ENCODE measurements around the gene CTNNA1.
"Not testable (repeated sequence)": the region's sequence is repeated elsewhere in the genome, so short reads cannot be mapped to it uniquely, and the experiment has no call there.

The CTNNA1 gene

GRCh38 chr5:138911441-138911840, 158.2 kb downstream of the CTNNA1 start:
- H3K4me1 ChIP-seq (ENCODE audit: control insufficient read depth, insufficient read depth, low read length, poor library complexity, severe bottlenecking) = peaks cover 32% of the 10 kb centered on the region
- H3K9me3 ChIP-seq (ENCODE audit: control insufficient read depth, low read length) = no peaks in the 10 kb centered on the region
- no peak overlapping the region for H3K27ac ChIP-seq (ENCODE audit: low read depth, low read length, severe bottlenecking)
- no peak overlapping the region for H3K4me3 ChIP-seq (ENCODE audit: extremely low read depth, insufficient read depth, low read length, poor library complexity, severe bottlenecking)
- H3K36me3 ChIP-seq (ENCODE audit: control insufficient read depth, insufficient read depth, low read length) = peaks cover 77% of the 10 kb centered on the region

- Histone ChIP-seq H3K27ac (ENCODE audit: low read depth, low read length, severe bottlenecking) (no peak overlapping the region), H3K4me3 (ENCODE audit: extremely low read depth, insufficient read depth, low read length, poor library complexity, severe bottlenecking) (no peak overlapping the region), H3K36me3 (ENCODE audit: control insufficient read depth, insufficient read depth, low read length) (peaks cover 71% of the 10 kb centered on the region), H3K4me1 (ENCODE audit: control insufficient read depth, insufficient read depth, low read length, poor library complexity, severe bottlenecking) (peaks cover 30% of the 10 kb centered on the region), H3K9me3 (ENCODE audit: control insufficient read depth, low read length) (no peaks in the 10 kb centered on the region)
- WGBS, 2 experiments (ENCODE audit: insufficient coverage in 2 of 2) = 90 to 98% methylated on average over 3 of the region's 4 CpGs
These were observed 158.9 kb downstream of the CTNNA1 start for GRCh38 chr5:138912093-138912492.

- H3K4me1 ChIP-seq (ENCODE audit: control insufficient read depth, insufficient read depth, low read length, poor library complexity, severe bottlenecking) = peaks cover 18% of the 10 kb centered on the region
- H3K4me3 ChIP-seq (ENCODE audit: extremely low read depth, insufficient read depth, low read length, poor library complexity, severe bottlenecking) = no peak overlapping the region
- WGBS, 2 experiments (ENCODE audit: insufficient coverage in 2 of 2) = 100% methylated on average over 1 of the region's 3 CpGs; no CpG with 5 or more reads in 1 of the 2 experiments
- H3K9me3 ChIP-seq (ENCODE audit: control insufficient read depth, low read length) = no peaks in the 10 kb centered on the region
- no peak overlapping the region for H3K27ac ChIP-seq (ENCODE audit: low read depth, low read length, severe bottlenecking)
- H3K36me3 ChIP-seq (ENCODE audit: control insufficient read depth, insufficient read depth, low read length) = peaks cover 67% of the 10 kb centered on the region
These were observed 160.5 kb downstream of the CTNNA1 start for GRCh38 chr5:138913773-138914172.

GRCh38 chr5:138914338-138914737, 161.1 kb downstream of the CTNNA1 start:
- no peak overlapping the region for H3K27ac ChIP-seq (ENCODE audit: low read depth, low read length, severe bottlenecking)
- peaks cover 67% of the 10 kb centered on the region for H3K36me3 ChIP-seq (ENCODE audit: control insufficient read depth, insufficient read depth, low read length)
- WGBS, 2 experiments (ENCODE audit: insufficient coverage in 2 of 2) = 92 to 100% methylated on average over 2 of the region's 3 CpGs
- no peak overlapping the region for H3K4me3 ChIP-seq (ENCODE audit: extremely low read depth, insufficient read depth, low read length, poor library complexity, severe bottlenecking)
- peaks cover 18% of the 10 kb centered on the region for H3K4me1 ChIP-seq (ENCODE audit: control insufficient read depth, insufficient read depth, low read length, poor library complexity, severe bottlenecking)
- no peaks in the 10 kb centered on the region for H3K9me3 ChIP-seq (ENCODE audit: control insufficient read depth, low read length)

GRCh38 chr5:138918686-138919085, 165.5 kb downstream of the CTNNA1 start:
- WGBS, 2 experiments (ENCODE audit: insufficient coverage in 2 of 2) = 70% methylated on average over 3 of the region's 4 CpGs; no CpG with 5 or more reads in 1 of the 2 experiments
- H3K4me3 ChIP-seq (ENCODE audit: extremely low read depth, insufficient read depth, low read length, poor library complexity, severe bottlenecking) = no peak overlapping the region
- H3K9me3 ChIP-seq (ENCODE audit: control insufficient read depth, low read length) = no peaks in the 10 kb centered on the region
- H3K36me3 ChIP-seq (ENCODE audit: control insufficient read depth, insufficient read depth, low read length) = peaks cover 68% of the 10 kb centered on the region
- peaks cover 8% of the 10 kb centered on the region for H3K4me1 ChIP-seq (ENCODE audit: control insufficient read depth, insufficient read depth, low read length, poor library complexity, severe bottlenecking)
- H3K27ac ChIP-seq (ENCODE audit: low read depth, low read length, severe bottlenecking) = no peak overlapping the region

- Histone ChIP-seq H3K36me3 (ENCODE audit: control insufficient read depth, insufficient read depth, low read length) (peaks cover 68% of the 10 kb centered on the region), H3K9me3 (ENCODE audit: control insufficient read depth, low read length) (no peaks in the 10 kb centered on the region), H3K4me3 (ENCODE audit: extremely low read depth, insufficient read depth, low read length, poor library complexity, severe bottlenecking) (no peak overlapping the region), H3K4me1 (ENCODE audit: control insufficient read depth, insufficient read depth, low read length, poor library complexity, severe bottlenecking) (peaks cover 8% of the 10 kb centered on the region), H3K27ac (ENCODE audit: low read depth, low read length, severe bottlenecking) (no peak overlapping the region)
- 85 to 90% methylated on average over 6 to 8 of the region's 8 CpGs for WGBS, 2 experiments (ENCODE audit: insufficient coverage in 2 of 2)
These were observed 167.0 kb downstream of the CTNNA1 start for GRCh38 chr5:138920181-138920580.

- WGBS, 2 experiments (ENCODE audit: insufficient coverage in 2 of 2) = 83 to 100% methylated on average over 1 to 2 of the region's 2 CpGs
- not testable (repeated sequence) for H3K9me3 ChIP-seq (ENCODE audit: control insufficient read depth, low read length); H3K27ac ChIP-seq (ENCODE audit: low read depth, low read length, severe bottlenecking); H3K4me1 ChIP-seq (ENCODE audit: control insufficient read depth, insufficient read depth, low read length, poor library complexity, severe bottlenecking); H3K4me3 ChIP-seq (ENCODE audit: extremely low read depth, insufficient read depth, low read length, poor library complexity, severe bottlenecking)
- peaks cover 68% of the 10 kb centered on the region for H3K36me3 ChIP-seq (ENCODE audit: control insufficient read depth, insufficient read depth, low read length)
These were observed 168.1 kb downstream of the CTNNA1 start for GRCh38 chr5:138921362-138921761.

GRCh38 chr5:138922494-138922893, 169.3 kb downstream of the CTNNA1 start:
- Histone ChIP-seq H3K36me3 (ENCODE audit: control insufficient read depth, insufficient read depth, low read length) (peaks cover 78% of the 10 kb centered on the region), H3K4me1 (ENCODE audit: control insufficient read depth, insufficient read depth, low read length, poor library complexity, severe bottlenecking) (peaks cover 8% of the 10 kb centered on the region), H3K4me3 (ENCODE audit: extremely low read depth, insufficient read depth, low read length, poor library complexity, severe bottlenecking) (no peak overlapping the region), H3K27ac (ENCODE audit: low read depth, low read length, severe bottlenecking) (no peak overlapping the region), H3K9me3 (ENCODE audit: control insufficient read depth, low read length) (no peaks in the 10 kb centered on the region)
- WGBS, 2 experiments (ENCODE audit: insufficient coverage in 2 of 2) = 100% methylated on average over 1 of the region's 2 CpGs; no CpG with 5 or more reads in 1 of the 2 experiments

GRCh38 chr5:138925090-138925635, 171.9 kb downstream of the CTNNA1 start:
- H3K36me3 ChIP-seq (ENCODE audit: control insufficient read depth, insufficient read depth, low read length) = peaks cover 85% of the 10 kb centered on the region
- H3K4me1 ChIP-seq (ENCODE audit: control insufficient read depth, insufficient read depth, low read length, poor library complexity, severe bottlenecking) = peaks cover 8% of the 10 kb centered on the region
- no peak overlapping the region for H3K27ac ChIP-seq (ENCODE audit: low read depth, low read length, severe bottlenecking)
- no peak overlapping the region for H3K4me3 ChIP-seq (ENCODE audit: extremely low read depth, insufficient read depth, low read length, poor library complexity, severe bottlenecking)
- H3K9me3 ChIP-seq (ENCODE audit: control insufficient read depth, low read length) = no peaks in the 10 kb centered on the region
- 94 to 98% methylated on average over 7 to 12 of the region's 12 CpGs for WGBS, 2 experiments (ENCODE audit: insufficient coverage in 2 of 2)

- Histone ChIP-seq H3K9me3 (ENCODE audit: control insufficient read depth, low read length) (no peaks in the 10 kb centered on the region), H3K27ac (ENCODE audit: low read depth, low read length, severe bottlenecking) (no peak overlapping the region), H3K4me1 (ENCODE audit: control insufficient read depth, insufficient read depth, low read length, poor library complexity, severe bottlenecking) (peaks cover 1% of the 10 kb centered on the region), H3K4me3 (ENCODE audit: extremely low read depth, insufficient read depth, low read length, poor library complexity, severe bottlenecking) (no peak overlapping the region), H3K36me3 (ENCODE audit: control insufficient read depth, insufficient read depth, low read length) (peaks cover 92% of the 10 kb centered on the region)
- WGBS, 2 experiments (ENCODE audit: insufficient coverage in 2 of 2) = 96 to 97% methylated on average over 11 of the region's 11 CpGs
These were observed 173.0 kb downstream of the CTNNA1 start for GRCh38 chr5:138926257-138926656.

- peaks cover 95% of the 10 kb centered on the region for H3K36me3 ChIP-seq (ENCODE audit: control insufficient read depth, insufficient read depth, low read length)
- WGBS, 2 experiments (ENCODE audit: insufficient coverage in 2 of 2) = 94 to 95% methylated on average over 15 to 16 of the region's 16 CpGs
- H3K4me1 ChIP-seq (ENCODE audit: control insufficient read depth, insufficient read depth, low read length, poor library complexity, severe bottlenecking) = no peaks in the 10 kb centered on the region
- no peak overlapping the region for H3K4me3 ChIP-seq (ENCODE audit: extremely low read depth, insufficient read depth, low read length, poor library complexity, severe bottlenecking)
- no peak overlapping the region for H3K27ac ChIP-seq (ENCODE audit: low read depth, low read length, severe bottlenecking)
- H3K9me3 ChIP-seq (ENCODE audit: control insufficient read depth, low read length) = no peaks in the 10 kb centered on the region
These were observed 173.6 kb downstream of the CTNNA1 start for GRCh38 chr5:138926688-138927448.
